BE2C (cell line): ENCODE data around the gene CBARP.

Source experiments
- DNase-seq: peaks from one replicate; pipeline ENCODE4 v3.0.0-alpha.2; 2020
- H3K27me3 ChIP-seq: fragments of 250-450 bp; sonication (Bioruptor Pico); 2 replicates; pipeline ENCODE4 v1.5.1; 2020; ENCODE audit warnings: mild to moderate bottlenecking
- H3K36me3 ChIP-seq: fragments of 250-450 bp; sonication (Bioruptor Pico); 2 replicates; pipeline ENCODE4 v1.5.1; 2020; ENCODE audit warnings: mild to moderate bottlenecking
- H3K4me1 ChIP-seq: fragments of 250-450 bp; sonication (Bioruptor Pico); 2 replicates; pipeline ENCODE4 v1.5.1; 2020
- H3K4me3 ChIP-seq: 2 replicates; pipeline ENCODE4 v1.5.1; 2011; ENCODE audit warnings: low read depth, low read length
- H3K9me3 ChIP-seq: fragments of 250-450 bp; sonication (Bioruptor Pico); 2 replicates; pipeline ENCODE4 v1.5.1; 2020
- CTCF ChIP-seq: IDR thresholded peaks from 2 replicates; pipeline ENCODE4 v1.5.1; 2012; ENCODE audit warnings: mild to moderate bottlenecking, low read depth, low read length

Gene CBARP

GRCh38 chr19:1254530-1255185 is 16.9 kb upstream of the CBARP start:
- Histone ChIP-seq H3K4me3 (no peak overlapping the region), H3K4me1 (peaks cover 18% of the 10 kb centered on the region), H3K36me3 (peaks cover 67% of the 10 kb centered on the region), H3K9me3 (no peaks in the 10 kb centered on the region), H3K27me3 (no peaks in the 10 kb centered on the region)
- no peak for DNase-seq
- TF ChIP-seq CTCF, result no peak

- peaks cover 14% of the 10 kb centered on the region for H3K4me1 ChIP-seq
These were observed 16.3 kb upstream of the CBARP start for GRCh38 chr19:1254081-1254527.

GRCh38 chr19:1253514-1254080 is 15.8 kb upstream of the CBARP start:
- Histone ChIP-seq H3K27me3 (no peaks in the 10 kb centered on the region), H3K4me3 (peak overlapping the region; percentile 78), H3K9me3 (no peaks in the 10 kb centered on the region), H3K4me1 (peaks cover 10% of the 10 kb centered on the region), H3K36me3 (peaks cover 67% of the 10 kb centered on the region)
- no peak for DNase-seq
- no peak for TF ChIP-seq CTCF

More at GRCh38 chr19:1254081-1254527, 16.3 kb upstream of the CBARP start:
- TF ChIP-seq CTCF, result no peak
- peaks cover 67% of the 10 kb centered on the region for H3K36me3 ChIP-seq
- H3K9me3 ChIP-seq, result no peaks in the 10 kb centered on the region
- no peaks in the 10 kb centered on the region for H3K27me3 ChIP-seq
- no peak for DNase-seq
- H3K4me3 ChIP-seq, result no peak overlapping the region

GRCh38 chr19:1252821-1253513 is 15.2 kb upstream of the CBARP start:
- Histone ChIP-seq H3K4me3 (peak overlapping the region; percentile 78), H3K36me3 (peaks cover 64% of the 10 kb centered on the region)
- peak; percentile 83 for DNase-seq

GRCh38 chr19:1252221-1252820 is 14.5 kb upstream of the CBARP start:
- TF ChIP-seq CTCF, result no peak
- Histone ChIP-seq H3K27me3 (no peaks in the 10 kb centered on the region), H3K9me3 (no peaks in the 10 kb centered on the region; the same call in 1 of the 2 replicates), H3K4me1 (peaks cover 14% of the 10 kb centered on the region), H3K36me3 (peaks cover 58% of the 10 kb centered on the region), H3K4me3 (peak overlapping the region; percentile 78)
- DNase-seq, result peak; percentile 64

More at GRCh38 chr19:1252821-1253513, 15.2 kb upstream of the CBARP start:
- peaks cover 12% of the 10 kb centered on the region for H3K4me1 ChIP-seq
- TF ChIP-seq CTCF, result no peak
- no peaks in the 10 kb centered on the region; the same call in 1 of the 2 replicates for H3K9me3 ChIP-seq
- H3K27me3 ChIP-seq, result no peaks in the 10 kb centered on the region
